GM21737 (cell line): Measurements from ENCODE around the gene CRYBG2.

ENCODE experiments used
- ATAC-seq: cut with Tn5 transposase; IDR thresholded peaks from one replicate; pipeline ENCODE4 v1.9.1; 2021; ENCODE audit warnings: mild to moderate bottlenecking, moderate library complexity; ENCODE audit not compliant: unreplicated experiment

Gene CRYBG2

GRCh38 chr1:26282401-26282918, 71.5 kb downstream of the CRYBG2 start:
- no peak for ATAC-seq

DNA sequence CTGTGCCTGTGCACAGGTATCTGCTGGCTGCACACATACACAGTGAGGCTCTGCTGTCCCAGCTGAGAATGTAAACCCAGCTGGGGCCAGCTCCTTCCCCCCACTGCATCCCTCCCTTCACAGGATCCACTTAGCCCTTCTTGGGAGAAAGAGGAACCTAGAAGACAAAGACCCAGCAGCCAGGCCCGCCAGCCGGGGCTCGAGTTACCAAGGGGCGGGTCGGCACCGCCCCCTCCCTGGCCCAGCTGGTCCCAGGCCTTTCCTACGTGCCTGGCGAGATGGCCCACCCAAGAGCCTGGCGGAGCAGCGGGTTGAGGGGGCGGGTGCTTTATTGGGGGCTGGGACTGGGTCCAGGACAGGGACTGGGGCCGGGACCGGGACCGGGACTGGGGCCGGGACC, 72.0 kb downstream of the CRYBG2 start:
- ATAC-seq, result no peak

- no peak for ATAC-seq
Observed at GRCh38 chr1:26281091-26281958, 72.6 kb downstream of the CRYBG2 start.

DNA sequence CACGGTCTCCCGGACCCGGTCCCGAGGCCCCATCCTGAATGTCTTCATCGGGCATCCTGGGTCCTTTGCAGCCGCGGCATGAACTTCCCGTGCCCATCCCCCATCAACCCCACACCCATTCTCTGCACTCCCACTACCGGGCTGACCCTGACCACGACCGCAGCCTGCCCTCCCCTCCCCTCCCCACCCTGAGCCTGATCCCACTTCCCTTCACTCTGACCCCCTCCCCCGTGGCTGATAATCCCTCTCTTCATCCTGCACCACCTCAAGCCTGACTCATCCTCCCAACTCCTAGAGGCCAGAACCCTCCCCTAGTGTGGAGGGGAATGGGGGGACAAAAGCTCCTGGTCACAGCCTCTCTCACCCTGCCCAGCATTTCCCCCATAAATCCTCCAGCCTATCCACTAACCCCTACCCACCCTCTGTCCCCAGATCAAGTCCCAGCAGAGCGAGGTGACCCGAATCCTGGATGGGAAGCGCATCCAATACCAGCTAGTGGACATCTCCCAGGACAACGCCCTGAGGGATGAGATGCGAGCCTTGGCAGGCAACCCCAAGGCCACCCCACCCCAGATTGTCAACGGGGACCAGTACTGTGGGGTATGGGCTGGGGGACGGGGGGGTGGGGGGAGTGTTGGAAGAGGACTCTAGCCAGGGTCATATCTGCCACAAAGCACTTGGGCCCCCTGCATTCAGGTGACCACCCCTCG, 73.4 kb downstream of the CRYBG2 start:
- ATAC-seq, result no peak

- ATAC-seq, result peak; percentile 49
Observed at GRCh38 chr1:26279456-26280332, 74.2 kb downstream of the CRYBG2 start, which contains the start of gene SH3BGRL3. Gene SH3BGRL3, plus strand, starts transcription at chr1:26280086. Its CDS starts 70 bp downstream, at chr1:26280156.

DNA sequence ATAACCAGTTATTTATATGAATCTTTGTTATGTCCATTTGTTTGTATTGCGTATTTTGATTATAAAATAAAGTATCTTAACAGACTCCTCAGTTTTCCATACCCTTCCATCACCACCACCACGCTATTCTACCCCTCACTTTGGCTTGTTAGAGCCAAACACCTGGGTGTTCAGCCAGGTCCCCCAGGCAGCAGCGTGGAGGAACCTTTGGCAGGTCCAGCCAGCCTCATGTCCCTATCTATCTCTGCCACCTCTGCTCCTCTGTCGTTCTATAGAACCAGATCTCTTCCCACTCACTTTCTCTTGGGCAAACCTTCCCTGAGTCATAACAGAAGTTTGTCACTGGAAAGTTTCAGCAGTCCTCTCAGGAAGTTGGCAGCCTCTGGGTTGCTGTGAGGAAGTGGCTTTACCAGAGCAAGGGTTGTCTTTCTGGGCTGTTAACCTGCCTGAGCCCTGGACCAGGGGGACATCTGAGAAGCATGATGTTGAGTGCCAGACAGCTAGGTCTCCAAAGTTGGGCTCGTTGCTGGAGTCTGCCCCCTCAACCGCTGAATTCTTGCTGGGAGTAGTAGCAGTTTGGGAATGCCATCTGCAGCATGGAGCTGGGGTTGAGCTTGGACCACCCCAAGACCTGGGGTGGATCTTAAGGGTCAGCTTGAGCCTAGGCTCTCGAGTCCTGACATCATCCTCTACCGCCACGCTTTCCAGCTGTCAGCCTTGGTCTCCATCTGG, 75.0 kb downstream of the CRYBG2 start:
- no peak for ATAC-seq

GRCh38 chr1:26278303-26278702, 75.6 kb downstream of the CRYBG2 start:
- ATAC-seq, result no peak

GRCh38 chr1:26277719-26278118, 76.2 kb downstream of the CRYBG2 start:
- no peak for ATAC-seq

- ATAC-seq, result no peak
Observed at GRCh38 chr1:26277261-26277661, 76.7 kb downstream of the CRYBG2 start.

DNA sequence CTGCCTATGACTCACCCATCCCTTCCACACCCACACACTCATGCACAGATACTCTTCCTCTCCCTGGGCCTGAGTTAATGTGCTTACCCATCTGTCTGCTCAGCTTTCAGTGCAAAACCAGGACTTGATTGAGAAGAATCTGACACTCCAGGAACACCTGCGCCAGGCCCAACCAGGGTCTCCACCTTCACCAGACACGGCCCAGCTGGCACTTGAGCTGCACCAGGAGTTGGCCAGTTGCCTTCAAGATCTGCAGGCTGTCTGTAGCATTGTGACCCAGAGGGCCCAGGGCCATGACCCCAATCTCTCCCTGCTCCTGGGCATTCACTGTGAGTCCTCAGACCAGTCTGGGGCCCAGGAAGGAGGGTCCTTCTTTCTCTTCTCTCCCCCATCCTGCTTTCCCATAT, 77.5 kb downstream of the CRYBG2 start:
- ATAC-seq, result no peak

DNA sequence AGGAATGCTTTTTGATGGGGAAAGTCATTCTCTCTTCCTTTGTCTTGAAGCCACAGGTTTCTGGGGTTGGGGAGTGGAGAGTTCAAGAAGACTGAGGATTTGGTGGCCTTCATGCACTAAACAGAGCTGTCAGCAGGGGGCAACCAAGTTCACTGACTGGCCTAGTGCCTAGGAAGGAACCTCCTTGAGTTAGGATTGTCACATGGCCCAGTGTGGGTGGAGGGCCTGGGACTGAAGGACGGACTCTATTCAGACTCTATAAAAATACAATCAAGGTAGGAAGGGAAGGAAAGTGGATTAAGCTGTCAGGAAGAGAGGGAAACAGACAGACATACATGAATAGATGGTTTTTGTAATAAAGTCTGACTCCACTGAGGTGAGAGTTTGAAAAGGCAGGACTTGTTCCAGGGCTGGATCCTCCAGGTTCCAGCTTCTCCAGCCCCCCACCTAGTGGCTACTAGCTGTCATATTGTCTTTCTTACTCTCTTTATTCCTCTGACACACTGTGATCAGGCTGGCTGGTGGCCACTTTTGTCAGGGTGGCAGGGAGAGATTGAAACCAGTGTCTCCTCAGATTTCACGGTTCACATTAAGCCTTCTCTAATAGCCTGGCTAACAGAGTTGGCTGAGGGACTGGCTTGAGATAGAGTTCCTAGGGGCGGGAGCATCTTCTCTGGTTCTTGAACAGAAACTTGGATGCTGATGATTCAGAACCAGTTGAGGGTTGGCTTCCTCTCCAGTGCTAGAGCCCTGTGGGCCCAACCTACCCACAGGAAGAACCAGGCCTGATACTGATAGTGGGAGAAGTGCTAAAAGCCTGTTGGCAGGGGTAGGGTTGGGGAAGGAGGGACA, 78.1 kb downstream of the CRYBG2 start:
- no peak for ATAC-seq

GRCh38 chr1:26274801-26275425, 79.0 kb downstream of the CRYBG2 start:
- no peak for ATAC-seq
